T-helper 2 cell (primary cell): ENCODE measurements around the gene MAP2K3.
"Not testable (repeated sequence)": the region's sequence is repeated elsewhere in the genome, so short reads cannot be mapped to it uniquely, and the experiment has no call there.

Experiments
- DNase-seq, 5 experiments: peaks; one replicate each; pipeline versions ENCODE4 v3.0.0 to v3.0.0-alpha.2; 2012 to 2022

The MAP2K3 gene

GRCh38 chr17:21330436-21331160, 46.1 kb downstream of the MAP2K3 start:
- DNase-seq, result no peak

GRCh38 chr17:21336541-21337294, 52.2 kb downstream of the MAP2K3 start:
- DNase-seq, result not testable (repeated sequence)

- DNase-seq, result not testable (repeated sequence)
Observed at GRCh38 chr17:21337981-21338625, 53.6 kb downstream of the MAP2K3 start.

- DNase-seq, result no peak
Observed at GRCh38 chr17:21339011-21339410, 54.5 kb downstream of the MAP2K3 start.

- DNase-seq, result not testable (repeated sequence)
Observed at GRCh38 chr17:21339571-21339970, 55.1 kb downstream of the MAP2K3 start.

- not testable (repeated sequence) for DNase-seq
Observed at GRCh38 chr17:21340407-21340806, 55.9 kb downstream of the MAP2K3 start.

GRCh38 chr17:21341279-21341678, 56.8 kb downstream of the MAP2K3 start:
- not testable (repeated sequence) for DNase-seq

- DNase-seq, result not testable (repeated sequence)
Observed at GRCh38 chr17:21341925-21342540, 57.5 kb downstream of the MAP2K3 start.

- DNase-seq, result not testable (repeated sequence)
Observed at GRCh38 chr17:21343061-21343949, 58.8 kb downstream of the MAP2K3 start.

- not testable (repeated sequence) for DNase-seq
Observed at GRCh38 chr17:21344801-21345200, 60.3 kb downstream of the MAP2K3 start.

- no peak for DNase-seq
Observed at GRCh38 chr17:21345236-21345635, 60.7 kb downstream of the MAP2K3 start.

- not testable (repeated sequence) for DNase-seq
Observed at GRCh38 chr17:21346107-21346506, 61.6 kb downstream of the MAP2K3 start.

- DNase-seq, result not testable (repeated sequence)
Observed at GRCh38 chr17:21346651-21347250, 62.2 kb downstream of the MAP2K3 start.

GRCh38 chr17:21347660-21348059, 63.1 kb downstream of the MAP2K3 start:
- not testable (repeated sequence) for DNase-seq

GRCh38 chr17:21348081-21348925, 63.8 kb downstream of the MAP2K3 start:
- not testable (repeated sequence) for DNase-seq

- not testable (repeated sequence) for DNase-seq
Observed at GRCh38 chr17:21348926-21349261, 64.4 kb downstream of the MAP2K3 start.

- DNase-seq, result not testable (repeated sequence)
Observed at GRCh38 chr17:21349358-21350050, 65.0 kb downstream of the MAP2K3 start.

- not testable (repeated sequence) for DNase-seq
Observed at GRCh38 chr17:21350495-21350894, 66.0 kb downstream of the MAP2K3 start.

GRCh38 chr17:21351366-21352065, 67.0 kb downstream of the MAP2K3 start:
- no peak for DNase-seq
